Adipocyte (in vitro differentiated cells): ENCODE data around the gene NR2C2AP.
A peak's percentile ranks its signal among the peaks of the same experiment; 100 is the strongest.

Experiments used
- DNase-seq: peaks from one replicate; pipeline ENCODE4 v3.0.0-alpha.2; 2015; ENCODE audit warnings: low read depth
- H3K27me3 ChIP-seq: replicated peaks from 2 replicates; pipeline ENCODE4 v1.7.0; 2013; ENCODE audit warnings: mild to moderate bottlenecking, low read length, moderate library complexity; ENCODE audit not compliant: control insufficient read depth, insufficient read depth
- H3K36me3 ChIP-seq: 2 replicates; pipeline ENCODE4 v1.7.0; 2013; ENCODE audit warnings: low read length, mild to moderate bottlenecking, moderate library complexity; ENCODE audit not compliant: control insufficient read depth, insufficient read depth, severe bottlenecking
- H3K4me1 ChIP-seq: 2 replicates; pipeline ENCODE4 v1.7.0; 2013; ENCODE audit warnings: mild to moderate bottlenecking, low read length, moderate library complexity; ENCODE audit not compliant: control insufficient read depth, insufficient read depth
- H3K4me3 ChIP-seq: 2 replicates; pipeline ENCODE4 v1.7.0; 2013; ENCODE audit warnings: mild to moderate bottlenecking, low read length, moderate library complexity
- H3K9ac ChIP-seq: 2 replicates; pipeline ENCODE4 v1.7.0; 2013; ENCODE audit warnings: mild to moderate bottlenecking, low read length, moderate library complexity
- H3K9me3 ChIP-seq: 2 replicates; pipeline ENCODE4 v1.7.0; 2013; ENCODE audit warnings: mild to moderate bottlenecking, low read length, moderate library complexity; ENCODE audit not compliant: control insufficient read depth

The NR2C2AP gene

GRCh38 chr19:19214159-19214490 is 10.9 kb upstream of the NR2C2AP start:
- Histone ChIP-seq H3K9me3 (peaks cover 8% of the 10 kb centered on the region), H3K36me3 (no peaks in the 10 kb centered on the region), H3K9ac (no peak overlapping the region), H3K27me3 (peaks cover 48% of the 10 kb centered on the region), H3K4me3 (no peak overlapping the region), H3K4me1 (no peaks in the 10 kb centered on the region)
- DNase-seq = no peak

GRCh38 chr19:19213426-19214158 is 10.4 kb upstream of the NR2C2AP start:
- no peak overlapping the region for H3K9ac ChIP-seq
- H3K27me3 ChIP-seq = peaks cover 48% of the 10 kb centered on the region
- DNase-seq = no peak
- H3K4me3 ChIP-seq = no peak overlapping the region
- no peaks in the 10 kb centered on the region for H3K36me3 ChIP-seq
- H3K9me3 ChIP-seq = peaks cover 8% of the 10 kb centered on the region
- H3K4me1 ChIP-seq = no peaks in the 10 kb centered on the region

- DNase-seq = no peak
- Histone ChIP-seq H3K9me3 (peaks cover 8% of the 10 kb centered on the region), H3K9ac (no peak overlapping the region), H3K27me3 (peaks cover 48% of the 10 kb centered on the region), H3K36me3 (no peaks in the 10 kb centered on the region), H3K4me1 (no peaks in the 10 kb centered on the region), H3K4me3 (no peak overlapping the region)
These were observed 9.7 kb upstream of the NR2C2AP start for GRCh38 chr19:19212916-19213315.

- Histone ChIP-seq H3K4me3 (no peak within 1 kb of the TSS), H3K9ac (no peak within 1 kb of the TSS), H3K36me3 (no peaks in the 10 kb centered on the region), H3K9me3 (peaks cover under 1% of the 10 kb centered on the region), H3K27me3 (peaks cover 54% of the 10 kb centered on the region), H3K4me1 (no peaks in the 10 kb centered on the region)
- no peak for DNase-seq
These were observed 8.5 kb upstream of the NR2C2AP start, which contains the start of gene NCAN for GRCh38 chr19:19211499-19212420. Gene NCAN, plus strand, starts transcription at chr19:19211958. Its CDS starts 4,996 bp downstream, at chr19:19216954.

DNA sequence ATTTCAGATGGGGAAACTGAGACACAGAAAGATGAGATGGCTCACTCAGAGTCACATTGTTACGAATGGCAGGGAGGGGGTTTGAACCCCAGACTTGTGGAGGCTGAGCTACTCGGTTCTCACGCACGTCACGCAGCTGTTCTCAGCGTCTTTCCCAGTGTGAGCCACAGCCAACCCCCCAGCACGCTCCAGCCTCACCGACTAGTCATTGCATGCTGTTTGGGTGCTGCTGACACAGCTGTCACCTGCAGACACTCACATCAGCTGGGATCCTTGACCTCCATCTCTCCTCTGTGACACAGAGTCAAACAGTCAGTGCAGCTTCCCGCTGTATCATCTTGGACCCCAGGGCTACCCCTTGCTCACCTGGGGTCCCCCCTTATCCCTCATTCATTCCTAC is 6.2 kb upstream of the NR2C2AP start:
- Histone ChIP-seq H3K4me3 (no peak overlapping the region), H3K9me3 (no peaks in the 10 kb centered on the region), H3K9ac (no peak overlapping the region), H3K4me1 (no peaks in the 10 kb centered on the region), H3K27me3 (peaks cover 53% of the 10 kb centered on the region), H3K36me3 (no peaks in the 10 kb centered on the region)
- no peak for DNase-seq

- peaks cover 39% of the 10 kb centered on the region for H3K27me3 ChIP-seq
- DNase-seq = no peak
These were observed 4.7 kb upstream of the NR2C2AP start for GRCh38 chr19:19207637-19208572.

GRCh38 chr19:19206938-19207337 is 3.7 kb upstream of the NR2C2AP start:
- H3K4me1 ChIP-seq = peaks cover 7% of the 10 kb centered on the region
- H3K9ac ChIP-seq = no peak overlapping the region
- H3K27me3 ChIP-seq = peaks cover 32% of the 10 kb centered on the region
- DNase-seq = no peak
- H3K4me3 ChIP-seq = no peak overlapping the region
- H3K9me3 ChIP-seq = no peaks in the 10 kb centered on the region
- peaks cover 2% of the 10 kb centered on the region for H3K36me3 ChIP-seq

More at GRCh38 chr19:19207637-19208572, 4.7 kb upstream of the NR2C2AP start:
- no peak overlapping the region for H3K9ac ChIP-seq
- no peak overlapping the region for H3K4me3 ChIP-seq
- H3K36me3 ChIP-seq = no peaks in the 10 kb centered on the region
- no peaks in the 10 kb centered on the region for H3K9me3 ChIP-seq
- peaks cover under 1% of the 10 kb centered on the region for H3K4me1 ChIP-seq

DNA sequence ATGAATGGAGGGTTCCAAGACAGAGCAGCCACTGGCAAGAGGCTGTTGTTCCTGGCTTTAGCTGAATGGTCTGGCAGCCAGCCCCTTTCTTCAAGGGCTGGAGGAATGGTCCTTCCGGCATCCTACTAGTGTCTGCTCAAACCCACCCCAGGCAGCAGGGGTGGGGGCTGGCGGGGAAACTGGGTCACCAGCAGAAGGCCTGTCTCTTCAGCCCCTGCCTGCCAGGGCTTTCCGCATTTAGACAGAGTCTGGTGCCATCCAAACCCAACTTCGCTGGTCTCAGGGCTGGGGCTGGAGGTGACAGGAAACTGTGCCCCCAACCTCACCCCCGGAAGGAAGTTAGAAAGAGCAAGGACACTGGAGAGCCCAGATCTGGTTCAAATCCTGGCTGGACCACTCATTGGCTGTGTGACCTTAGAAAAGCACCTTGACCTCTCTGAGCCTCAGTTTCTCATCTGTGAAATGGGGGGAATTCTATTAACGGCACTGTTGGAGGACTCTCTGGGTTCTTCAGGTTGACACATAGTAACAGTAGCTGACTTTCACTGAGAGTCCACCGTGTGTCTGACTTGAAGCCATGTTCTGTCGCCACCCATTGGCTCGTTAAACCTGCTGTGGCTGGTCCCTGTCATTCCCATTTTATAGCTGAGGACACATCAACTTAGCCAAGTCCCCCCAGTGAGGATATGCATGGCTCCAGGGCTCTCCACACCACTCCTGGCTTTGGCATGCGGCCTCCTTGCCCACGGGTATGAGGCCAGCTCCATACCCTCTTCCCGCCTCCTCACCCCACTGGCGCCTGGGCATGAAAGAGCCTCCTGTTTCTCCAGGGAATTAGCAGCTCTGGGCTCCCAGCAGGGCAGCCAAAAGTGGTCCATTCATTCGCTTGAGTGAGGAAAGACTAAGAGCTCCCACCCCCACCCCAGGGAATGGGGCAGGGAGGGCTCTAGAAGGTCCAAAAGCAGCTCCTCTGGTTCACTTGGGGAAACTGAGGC is 2.5 kb upstream of the NR2C2AP start:
- H3K4me3 ChIP-seq = no peak overlapping the region
- DNase-seq = no peak
- H3K9me3 ChIP-seq = no peaks in the 10 kb centered on the region
- H3K27me3 ChIP-seq = peaks cover 25% of the 10 kb centered on the region
- H3K4me1 ChIP-seq = peaks cover 7% of the 10 kb centered on the region
- H3K36me3 ChIP-seq = peaks cover 10% of the 10 kb centered on the region
- no peak overlapping the region for H3K9ac ChIP-seq

GRCh38 chr19:19204181-19204580 is 967 bp upstream of the NR2C2AP start:
- Histone ChIP-seq H3K9ac (no peak overlapping the region), H3K27me3 (peaks cover 20% of the 10 kb centered on the region), H3K36me3 (peaks cover 11% of the 10 kb centered on the region), H3K4me3 (no peak overlapping the region), H3K4me1 (peaks cover 7% of the 10 kb centered on the region), H3K9me3 (no peaks in the 10 kb centered on the region)
- no peak for DNase-seq

- Histone ChIP-seq H3K27me3 (peaks cover 19% of the 10 kb centered on the region), H3K9me3 (no peaks in the 10 kb centered on the region), H3K9ac (peak overlapping the region; percentile 91), H3K4me1 (peaks cover 7% of the 10 kb centered on the region), H3K4me3 (peak overlapping the region; percentile 90), H3K36me3 (peaks cover 25% of the 10 kb centered on the region)
- DNase-seq = no peak
These were observed 555 bp downstream of the NR2C2AP start for GRCh38 chr19:19202707-19203011.
